Activated T-helper 9 cell treated with anti-CD3 and anti-CD28 coated beads, Interleukin-2, amount 50 U/mL, for 16 hours (primary cell): ENCODE measurements around the gene ZNRF2.
A peak's percentile ranks its signal among the peaks of the same experiment; 100 is the strongest.
"Not testable (repeated sequence)": the region's sequence is repeated elsewhere in the genome, so short reads cannot be mapped to it uniquely, and the experiment has no call there.

Experiments
- DNase-seq: peaks from one replicate; pipeline ENCODE4 v3.0.0-alpha.2; 2020; ENCODE audit warnings: low read depth

ZNRF2 gene

GRCh38 chr7:30263090-30263710 is 21.2 kb upstream of the ZNRF2 start:
- DNase-seq, result no peak

GRCh38 chr7:30264052-30264451 is 20.3 kb upstream of the ZNRF2 start:
- no peak for DNase-seq

- not testable (repeated sequence) for DNase-seq
Measured at GRCh38 chr7:30265189-30265588, 19.2 kb upstream of the ZNRF2 start.

- DNase-seq, result no peak
Measured at GRCh38 chr7:30266686-30267085, 17.7 kb upstream of the ZNRF2 start.

GRCh38 chr7:30268586-30268985 is 15.8 kb upstream of the ZNRF2 start:
- no peak for DNase-seq

- DNase-seq, result no peak
Measured at GRCh38 chr7:30269490-30269889, 14.9 kb upstream of the ZNRF2 start.

- no peak for DNase-seq
Measured at GRCh38 chr7:30270921-30271320, 13.5 kb upstream of the ZNRF2 start.

- no peak for DNase-seq
Measured at GRCh38 chr7:30272126-30272525, 12.3 kb upstream of the ZNRF2 start.

- DNase-seq, result no peak
Measured at GRCh38 chr7:30273552-30273951, 10.8 kb upstream of the ZNRF2 start.

GRCh38 chr7:30274641-30275040 is 9.8 kb upstream of the ZNRF2 start:
- DNase-seq, result no peak

- DNase-seq, result no peak
Measured at GRCh38 chr7:30276203-30276900, 8.0 kb upstream of the ZNRF2 start.

- no peak for DNase-seq
Measured at GRCh38 chr7:30278376-30278775, 6.0 kb upstream of the ZNRF2 start.

- no peak for DNase-seq
Measured at GRCh38 chr7:30278849-30279652, 5.3 kb upstream of the ZNRF2 start.

GRCh38 chr7:30279653-30279904 is 4.8 kb upstream of the ZNRF2 start:
- DNase-seq, result no peak

GRCh38 chr7:30280631-30281030 is 3.8 kb upstream of the ZNRF2 start:
- no peak for DNase-seq

GRCh38 chr7:30281263-30281662 is 3.1 kb upstream of the ZNRF2 start:
- DNase-seq, result no peak

- no peak for DNase-seq
Measured at GRCh38 chr7:30281791-30282190, 2.6 kb upstream of the ZNRF2 start.

- DNase-seq, result no peak
Measured at GRCh38 chr7:30282735-30283134, 1.7 kb upstream of the ZNRF2 start.

GRCh38 chr7:30285067-30285535 is 704 bp downstream of the ZNRF2 start:
- DNase-seq, result peak; percentile 21

GRCh38 chr7:30285536-30286284 is 1.3 kb downstream of the ZNRF2 start:
- peak; percentile 28 for DNase-seq

GRCh38 chr7:30286749-30287148 is 2.4 kb downstream of the ZNRF2 start:
- no peak for DNase-seq

GRCh38 chr7:30287625-30288024 is 3.2 kb downstream of the ZNRF2 start:
- DNase-seq, result not testable (repeated sequence)

- not testable (repeated sequence) for DNase-seq
Measured at GRCh38 chr7:30289634-30290033, 5.2 kb downstream of the ZNRF2 start.
